CD8-positive, alpha-beta memory T cell (primary cell): ENCODE measurements around the gene SDC1. TPM values are rescaled to one million over a fixed set of nuclear protein-coding genes. Genes with fewer than 3 reads are reported as not detected.

Experiments used
- CTCF ChIA-PET: fragments of 350-600 bp; sonication (Branson Sonifier 250); formaldehyde crosslinking; loops from one replicate; lab custom pipeline; 2021; ENCODE audit warnings: antibody characterized with exemption; lab: Charles Lee
- POLR2A ChIA-PET: fragments of 350-600 bp; sonication (Branson Sonifier 250); formaldehyde crosslinking; loops from one replicate; lab custom pipeline; 2021; ENCODE audit warnings: antibody characterized with exemption; lab: Charles Lee
- DNase-seq, 5 donors: peaks; one replicate each; pipeline versions ENCODE4 v3.0.0 to v3.0.0-alpha.2; 2020 to 2022; ENCODE audit warnings: mixed read lengths in 1 of 5
- H3K27ac ChIP-seq: one replicate; pipeline ENCODE4 v1.7.0; 2013; ENCODE audit warnings: low read depth, mild to moderate bottlenecking, low read length, moderate library complexity
- H3K27me3 ChIP-seq: 2 replicates; pipeline ENCODE4 v1.7.0; 2013; ENCODE audit warnings: low read length, mild to moderate bottlenecking; ENCODE audit not compliant: insufficient read depth, poor library complexity, severe bottlenecking
- H3K36me3 ChIP-seq: 2 replicates; pipeline ENCODE4 v1.7.0; 2013; ENCODE audit warnings: mild to moderate bottlenecking, low read length, moderate library complexity; ENCODE audit not compliant: insufficient read depth
- H3K4me1 ChIP-seq: 2 replicates; pipeline ENCODE4 v1.7.0; 2013; ENCODE audit warnings: mild to moderate bottlenecking, low read length, moderate library complexity; ENCODE audit not compliant: insufficient read depth
- H3K4me3 ChIP-seq: 2 replicates; pipeline ENCODE4 v1.7.0; 2013; ENCODE audit warnings: mild to moderate bottlenecking, low read length
- H3K9me3 ChIP-seq: 2 replicates; pipeline ENCODE4 v1.7.0; 2013; ENCODE audit warnings: mild to moderate bottlenecking, low read length
- H3K27ac Mint-ChIP-seq, 8 donors: one replicate each; pipeline ENCODE4 v1.8.0; 2020 to 2021; ENCODE audit warnings: mixed read lengths in 8 of 8, mild to moderate bottlenecking in 6 of 8, inconsistent platforms in 3 of 8, moderate library complexity in 3 of 8
- H3K27me3 Mint-ChIP-seq, 2 donors: one replicate each; pipeline ENCODE4 v1.8.0; 2020 to 2021; ENCODE audit warnings: mixed read lengths in 2 of 2, mild to moderate bottlenecking in 1 of 2, moderate library complexity in 1 of 2
- H3K36me3 Mint-ChIP-seq, 3 donors: one replicate each; pipeline ENCODE4 v1.8.0; 2020 to 2021; ENCODE audit warnings: mixed read lengths in 3 of 3, inconsistent platforms in 1 of 3, mild to moderate bottlenecking in 1 of 3
- H3K4me1 Mint-ChIP-seq, 3 donors: one replicate each; pipeline ENCODE4 v1.8.0; 2020 to 2021; ENCODE audit warnings: mixed read lengths in 3 of 3, inconsistent platforms in 1 of 3, mild to moderate bottlenecking in 1 of 3
- H3K4me3 Mint-ChIP-seq, 7 donors: one replicate each; pipeline ENCODE4 v1.8.0; 2020 to 2021; ENCODE audit warnings: mixed read lengths in 7 of 7, mild to moderate bottlenecking in 6 of 7, moderate library complexity in 4 of 7, inconsistent platforms in 2 of 7
- H3K9me3 Mint-ChIP-seq, 5 donors: one replicate each; pipeline ENCODE4 v1.8.0; 2020 to 2022; ENCODE audit warnings: mixed read lengths in 5 of 5, mild to moderate bottlenecking in 3 of 5, moderate library complexity in 2 of 5, inconsistent platforms in 1 of 5
- polyA plus RNA-seq: library from polyadenylated mRNA; unstranded; fragments of 300-500 nt; fragmentation: Illumina TruSeq; gene quantifications from one replicate; pipeline ENCODE4 v1.2.3, GENCODE V29; 2021
- total RNA-seq, 2 experiments: library from RNA; stranded (reverse); gene quantifications; one replicate each; pipeline ENCODE4 v1.2.3, GENCODE V29; 2021

Gene SDC1
- total and polyA plus RNA-seq, 3 experiments from 2014 or later: 0.13 to 0.27 TPM; not detected in 1

DNA sequence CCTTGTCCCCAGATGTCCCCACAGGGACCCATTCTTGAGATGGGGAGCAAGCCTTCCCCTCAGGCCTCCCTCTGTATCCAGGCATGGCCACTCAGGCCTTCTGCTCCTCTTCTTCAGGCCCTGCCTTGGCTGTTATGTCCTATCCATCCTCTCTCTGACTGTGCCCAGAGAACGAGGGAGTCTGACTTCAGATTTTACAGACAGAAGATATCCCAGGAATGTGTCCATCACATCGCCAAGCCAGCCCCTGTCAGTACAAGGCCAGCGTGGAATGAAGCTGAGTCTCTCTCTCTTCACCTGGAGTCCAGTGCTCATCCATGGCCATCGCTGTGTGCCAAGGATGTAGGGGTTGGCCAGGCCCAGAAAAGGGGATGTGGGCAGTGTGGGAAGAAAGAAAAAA lies 57.6 kb downstream of the SDC1 start:
- CTCF ChIA-PET: no interaction called here
- H3K4me1 ChIP-seq: no peaks in the 10 kb centered on the region
- Mint-ChIP-seq H3K4me3 (peak overlapping the region in 1 of 7 donors; percentile 20), H3K27me3 (peaks cover 3 to 7% of the 10 kb centered on the region in 2 donors), H3K9me3 (no peaks in the 10 kb centered on the region), H3K4me1 (no peaks in the 10 kb centered on the region), H3K36me3 (no peaks in the 10 kb centered on the region), H3K27ac (no peak overlapping the region)
- H3K27me3 ChIP-seq: no peaks in the 10 kb centered on the region
- peak in 1 of 5 donors; percentile 18 for DNase-seq
- POLR2A ChIA-PET: no interaction called here
- no peak overlapping the region for H3K4me3 ChIP-seq
- H3K27ac ChIP-seq: no peak overlapping the region
- no peaks in the 10 kb centered on the region for H3K36me3 ChIP-seq
- no peaks in the 10 kb centered on the region for H3K9me3 ChIP-seq

DNA sequence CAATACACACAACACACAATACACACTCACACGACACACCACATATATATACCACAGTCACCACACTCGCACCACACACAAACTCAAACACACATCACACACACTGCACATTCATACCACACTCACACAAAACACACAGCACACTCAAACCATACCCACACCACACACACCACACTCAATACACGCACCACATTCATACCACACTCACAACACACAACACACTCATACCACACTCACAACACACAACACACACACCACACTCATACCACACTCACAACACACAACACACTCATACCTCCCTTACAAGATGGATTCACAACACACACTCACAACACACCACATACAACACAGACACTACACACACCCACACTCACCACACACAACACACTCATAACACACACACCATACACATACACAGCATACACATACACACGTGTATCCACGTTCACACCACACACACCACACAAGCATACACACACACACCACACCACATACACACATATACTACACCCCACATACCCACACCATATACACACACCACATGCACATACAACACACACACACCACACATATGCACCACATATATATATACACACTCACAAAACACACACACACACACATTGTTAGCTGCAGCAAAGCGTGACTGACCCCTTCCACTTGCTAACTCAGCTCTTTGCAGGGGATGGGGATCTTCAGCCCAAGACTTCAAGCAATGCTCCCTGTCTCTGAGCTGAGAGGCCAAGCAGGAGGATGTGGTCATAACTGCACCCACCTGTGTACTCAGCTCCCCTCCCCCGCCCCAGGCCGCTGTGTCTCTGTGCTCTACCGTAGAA lies 59.0 kb downstream of the SDC1 start:
- no peak overlapping the region for H3K4me3 Mint-ChIP-seq
- POLR2A ChIA-PET: no interaction called here
- no peak for DNase-seq
- H3K27ac ChIP-seq: no peak overlapping the region
- CTCF ChIA-PET: no interaction called here
- no peaks in the 10 kb centered on the region for H3K9me3 Mint-ChIP-seq
- no peaks in the 10 kb centered on the region for H3K9me3 ChIP-seq
- peaks cover 9 to 16% of the 10 kb centered on the region in 2 donors for H3K27me3 Mint-ChIP-seq
- H3K4me3 ChIP-seq: no peak overlapping the region
- H3K27ac Mint-ChIP-seq: no peak overlapping the region
- no peaks in the 10 kb centered on the region for H3K36me3 ChIP-seq
- no peaks in the 10 kb centered on the region for H3K4me1 Mint-ChIP-seq
- no peaks in the 10 kb centered on the region for H3K4me1 ChIP-seq
- H3K27me3 ChIP-seq: no peaks in the 10 kb centered on the region
- no peaks in the 10 kb centered on the region for H3K36me3 Mint-ChIP-seq

DNA sequence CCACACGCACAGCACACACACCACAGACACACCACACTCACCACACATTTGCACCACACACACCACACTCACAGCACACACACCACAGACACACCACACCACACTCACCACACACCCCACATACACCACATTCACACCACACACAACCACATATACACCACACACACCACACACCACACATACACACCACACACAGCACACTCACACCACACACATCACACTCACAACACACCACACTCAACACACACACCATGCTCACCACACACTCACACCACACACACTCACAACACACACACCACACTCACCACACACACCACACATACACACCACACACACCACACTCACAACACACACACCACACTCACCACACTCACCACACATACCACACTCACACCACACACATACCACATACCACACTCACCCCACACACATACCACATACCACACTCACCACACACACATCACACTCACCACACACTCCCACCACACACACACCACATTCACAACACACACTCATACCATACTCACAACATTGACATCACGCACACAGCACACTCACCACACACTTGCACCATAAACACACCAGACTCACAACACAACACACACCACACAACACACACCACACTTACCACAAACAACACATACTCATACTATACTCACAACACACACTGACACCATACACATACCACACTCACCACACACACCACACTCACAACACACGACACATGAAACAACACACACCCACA lies 60.0 kb downstream of the SDC1 start:
- no peaks in the 10 kb centered on the region for H3K36me3 ChIP-seq
- H3K9me3 ChIP-seq: no peaks in the 10 kb centered on the region
- CTCF ChIA-PET: no interaction called here
- H3K4me3 ChIP-seq: no peak overlapping the region
- no peaks in the 10 kb centered on the region for H3K9me3 Mint-ChIP-seq
- peak in 1 of 5 donors; percentile 21 for DNase-seq
- H3K36me3 Mint-ChIP-seq: no peaks in the 10 kb centered on the region
- no peak overlapping the region for H3K27ac Mint-ChIP-seq
- H3K27me3 ChIP-seq: no peaks in the 10 kb centered on the region
- H3K27ac ChIP-seq: no peak overlapping the region
- H3K27me3 Mint-ChIP-seq: peaks cover 11 to 22% of the 10 kb centered on the region in 2 donors
- no peaks in the 10 kb centered on the region for H3K4me1 Mint-ChIP-seq
- no peaks in the 10 kb centered on the region for H3K4me1 ChIP-seq
- no peak overlapping the region for H3K4me3 Mint-ChIP-seq
- POLR2A ChIA-PET: no interaction called here

DNA sequence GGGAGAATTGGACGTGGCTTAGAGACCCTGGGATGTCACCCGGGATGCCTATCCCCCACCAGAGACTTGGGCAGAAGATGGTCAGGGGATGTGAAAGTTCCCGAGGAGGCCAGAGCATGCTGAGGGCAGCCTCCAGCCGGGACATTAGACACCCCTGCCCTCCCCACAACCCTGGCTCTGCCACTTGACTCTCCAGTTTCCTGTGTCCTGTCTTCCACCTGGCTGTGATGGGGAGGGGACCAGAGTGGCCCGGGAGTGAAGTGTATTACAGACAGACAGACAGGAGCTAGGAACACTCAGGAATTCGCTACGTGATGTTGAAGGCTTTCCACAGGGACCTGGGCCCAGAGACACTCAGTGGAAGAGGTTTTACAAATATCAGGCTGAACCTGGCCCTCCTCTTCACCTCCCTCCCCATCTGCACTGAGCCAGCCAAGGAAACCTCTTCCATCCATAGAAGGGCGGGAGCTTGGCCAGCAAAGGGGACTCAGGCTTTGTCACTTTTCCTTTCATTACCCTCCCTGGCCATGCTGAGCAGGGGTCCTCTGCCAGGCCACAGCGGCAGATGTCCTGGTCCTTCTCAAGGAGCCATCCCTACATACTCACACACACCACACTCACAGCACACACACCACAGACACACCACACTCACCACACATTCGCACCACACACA lies 60.7 kb downstream of the SDC1 start:
- H3K27me3 ChIP-seq: no peaks in the 10 kb centered on the region
- POLR2A ChIA-PET: no interaction called here
- no peaks in the 10 kb centered on the region for H3K36me3 Mint-ChIP-seq
- H3K4me1 ChIP-seq: no peaks in the 10 kb centered on the region
- no peak overlapping the region for H3K4me3 ChIP-seq
- no peak overlapping the region for H3K27ac Mint-ChIP-seq
- peak in 1 of 5 donors; percentile 19 for DNase-seq
- no peaks in the 10 kb centered on the region for H3K36me3 ChIP-seq
- H3K9me3 ChIP-seq: no peaks in the 10 kb centered on the region
- CTCF ChIA-PET: no interaction called here
- H3K27me3 Mint-ChIP-seq: peaks cover 17 to 29% of the 10 kb centered on the region in 2 donors
- H3K4me3 Mint-ChIP-seq: no peak overlapping the region
- H3K4me1 Mint-ChIP-seq: no peaks in the 10 kb centered on the region
- H3K9me3 Mint-ChIP-seq: no peaks in the 10 kb centered on the region
- H3K27ac ChIP-seq: no peak overlapping the region

DNA sequence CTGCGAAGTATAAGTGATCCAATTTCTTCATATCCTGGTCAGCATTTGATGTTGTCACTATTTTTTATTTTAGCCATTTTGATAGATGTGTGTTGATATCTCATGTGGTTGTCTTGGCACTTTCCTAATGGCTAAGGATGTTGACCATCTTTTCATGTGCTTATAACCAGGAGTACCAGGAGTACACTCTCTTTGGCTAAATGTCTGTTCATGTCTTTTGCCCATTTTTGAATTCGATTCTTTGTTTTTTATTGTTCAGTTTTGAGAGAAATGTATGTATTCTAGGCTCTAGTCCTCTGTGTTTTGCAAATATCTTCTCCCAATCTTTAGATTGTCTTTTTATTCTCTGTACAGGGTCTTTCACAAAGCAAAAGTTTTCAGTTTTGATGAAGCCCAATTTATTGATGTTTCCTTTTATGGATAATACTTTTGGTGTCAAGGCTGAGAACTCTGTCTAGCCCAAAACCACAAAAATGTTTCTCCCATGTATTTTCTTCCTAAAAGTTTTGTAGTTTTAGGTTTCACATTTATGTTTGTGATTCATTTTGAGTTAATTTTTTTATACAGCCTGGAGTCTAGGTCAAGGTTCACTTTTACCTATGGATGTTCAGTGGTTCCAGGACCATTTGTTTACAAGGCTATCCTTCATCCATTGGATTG lies 65.4 kb downstream of the SDC1 start:
- no peaks in the 10 kb centered on the region for H3K4me1 Mint-ChIP-seq
- H3K36me3 Mint-ChIP-seq: no peaks in the 10 kb centered on the region
- Histone ChIP-seq H3K9me3 (no peaks in the 10 kb centered on the region), H3K4me1 (no peaks in the 10 kb centered on the region), H3K27ac (no peak overlapping the region), H3K36me3 (no peaks in the 10 kb centered on the region), H3K4me3 (no peak overlapping the region), H3K27me3 (no peaks in the 10 kb centered on the region)
- no peak overlapping the region for H3K27ac Mint-ChIP-seq
- no peak for DNase-seq
- H3K27me3 Mint-ChIP-seq: peaks cover 19 to 36% of the 10 kb centered on the region in 2 donors
- ChIA-PET CTCF (no interaction called here), POLR2A (no interaction called here)
- no peak overlapping the region for H3K4me3 Mint-ChIP-seq
- H3K9me3 Mint-ChIP-seq: no peaks in the 10 kb centered on the region

DNA sequence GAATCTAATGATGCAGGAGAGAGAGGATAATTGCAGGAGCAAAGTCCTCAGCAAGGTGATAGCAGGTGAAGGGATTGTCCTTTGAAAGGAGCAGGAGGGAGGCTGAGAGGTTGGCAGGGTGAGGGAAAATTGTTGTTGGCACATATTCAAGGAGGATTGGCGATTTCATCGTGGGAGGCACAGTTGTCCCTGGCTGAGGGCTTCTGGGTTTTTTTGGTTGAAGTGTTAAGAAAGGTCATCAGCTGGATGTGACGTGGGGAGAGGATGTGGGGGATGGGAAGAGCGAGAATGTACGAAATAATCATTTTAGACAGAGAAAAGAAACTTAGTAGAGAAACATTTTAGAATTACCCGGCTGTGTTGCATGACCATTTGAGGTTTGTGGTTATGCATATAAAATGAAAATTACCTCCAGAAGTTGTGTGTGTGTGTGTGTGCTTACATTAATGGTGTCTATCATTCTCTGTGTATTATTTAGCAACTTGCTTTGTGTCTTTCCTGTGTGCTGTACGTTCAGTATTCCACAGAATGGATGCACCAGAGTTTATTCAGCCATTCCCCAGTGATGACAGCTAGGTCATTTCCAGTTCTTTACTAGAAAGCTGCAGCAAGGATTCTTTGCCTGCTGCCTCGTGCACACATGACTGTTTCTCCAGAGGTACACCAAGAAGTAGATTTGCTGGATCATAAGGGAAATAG lies 67.6 kb downstream of the SDC1 start:
- Histone ChIP-seq H3K9me3 (no peaks in the 10 kb centered on the region), H3K4me1 (no peaks in the 10 kb centered on the region), H3K36me3 (no peaks in the 10 kb centered on the region), H3K4me3 (no peak overlapping the region), H3K27ac (no peak overlapping the region), H3K27me3 (no peaks in the 10 kb centered on the region)
- peaks cover 16 to 47% of the 10 kb centered on the region in 2 donors for H3K27me3 Mint-ChIP-seq
- no peak for DNase-seq
- CTCF ChIA-PET: no interaction called here
- no peak overlapping the region for H3K27ac Mint-ChIP-seq
- no peak overlapping the region for H3K4me3 Mint-ChIP-seq
- no peaks in the 10 kb centered on the region for H3K36me3 Mint-ChIP-seq
- POLR2A ChIA-PET: no interaction called here
- no peaks in the 10 kb centered on the region for H3K4me1 Mint-ChIP-seq
- no peaks in the 10 kb centered on the region for H3K9me3 Mint-ChIP-seq

DNA sequence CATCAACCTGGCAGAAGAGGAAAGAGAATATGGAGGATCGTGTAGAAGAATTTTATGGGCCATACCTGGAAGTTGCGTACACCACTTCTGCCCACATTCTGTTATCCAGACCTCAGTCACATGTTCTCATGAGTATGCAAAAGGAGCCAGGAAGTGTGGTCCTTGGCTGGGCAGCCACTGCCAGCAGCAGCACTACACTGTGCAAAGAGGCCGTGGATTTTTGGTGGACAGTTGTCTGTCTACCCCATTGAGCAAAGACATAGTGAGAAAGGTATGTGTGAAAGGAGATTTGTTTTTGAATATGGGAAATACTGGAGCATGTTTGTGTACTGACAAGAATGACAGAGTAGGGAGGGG lies 68.1 kb downstream of the SDC1 start:
- Mint-ChIP-seq H3K27me3 (peaks cover 11 to 43% of the 10 kb centered on the region in 2 donors), H3K36me3 (no peaks in the 10 kb centered on the region), H3K4me3 (no peak overlapping the region), H3K27ac (no peak overlapping the region), H3K4me1 (no peaks in the 10 kb centered on the region), H3K9me3 (no peaks in the 10 kb centered on the region)
- no peaks in the 10 kb centered on the region for H3K27me3 ChIP-seq
- no peak for DNase-seq
- no peaks in the 10 kb centered on the region for H3K4me1 ChIP-seq
- ChIA-PET POLR2A (no interaction called here), CTCF (no interaction called here)
- H3K36me3 ChIP-seq: no peaks in the 10 kb centered on the region
- H3K27ac ChIP-seq: no peak overlapping the region
- H3K4me3 ChIP-seq: no peak overlapping the region
- no peaks in the 10 kb centered on the region for H3K9me3 ChIP-seq
